RPMI7951 (cell line): ENCODE data around the gene KDM7A. TPM values are rescaled to one million over a fixed set of nuclear protein-coding genes. Genes with fewer than 3 reads are reported as not detected.
"Not testable (repeated sequence)": the region's sequence is repeated elsewhere in the genome, so short reads cannot be mapped to it uniquely, and the experiment has no call there.

Source experiments
- DNase-seq: peaks from one replicate; pipeline ENCODE4 v3.0.0-alpha.2; 2012; ENCODE audit warnings: low read depth
- total RNA-seq: library from RNA; depleted of rRNA; stranded (reverse); fragments of >200 nt; shearing (Covaris generic); gene quantifications from 2 replicates; pipeline ENCODE4 v1.2.3, GENCODE V29; 2014; rRNA removed

Gene KDM7A
- total RNA-seq = 1.1 and 1.2 TPM in 2 replicates

GRCh38 chr7:140176811-140177702 is at the start of gene KDM7A:
Gene KDM7A (minus strand): TSS chr7:140176983. CDS start chr7:140176937, 46 bp downstream.
- DNase-seq = peak; percentile 87

GRCh38 chr7:140225562-140226249 is 48.9 kb upstream of the KDM7A start:
- DNase-seq = no peak

GRCh38 chr7:140223515-140224221 is 46.9 kb upstream of the KDM7A start:
- no peak for DNase-seq

- DNase-seq = no peak
Observed at GRCh38 chr7:140222814-140223213, 46.0 kb upstream of the KDM7A start.

GRCh38 chr7:140219672-140220524 is 43.1 kb upstream of the KDM7A start:
- DNase-seq = no peak

GRCh38 chr7:140218656-140219055 is 41.9 kb upstream of the KDM7A start:
- no peak for DNase-seq

- no peak for DNase-seq
Observed at GRCh38 chr7:140217750-140218501, 41.1 kb upstream of the KDM7A start.

GRCh38 chr7:140215281-140215680 is 38.5 kb upstream of the KDM7A start:
- DNase-seq = no peak

GRCh38 chr7:140214075-140214684 is 37.4 kb upstream of the KDM7A start:
- no peak for DNase-seq

- no peak for DNase-seq
Observed at GRCh38 chr7:140213684-140214074, 36.9 kb upstream of the KDM7A start.

GRCh38 chr7:140212100-140212881 is 35.5 kb upstream of the KDM7A start:
- no peak for DNase-seq

GRCh38 chr7:140211698-140212097 is 34.9 kb upstream of the KDM7A start:
- DNase-seq = no peak

GRCh38 chr7:140209866-140210609 is 33.3 kb upstream of the KDM7A start:
- DNase-seq = no peak

- DNase-seq = no peak
Observed at GRCh38 chr7:140206616-140207389, 30.0 kb upstream of the KDM7A start.

- no peak for DNase-seq
Observed at GRCh38 chr7:140205600-140205999, 28.8 kb upstream of the KDM7A start.

GRCh38 chr7:140203556-140203955 is 26.8 kb upstream of the KDM7A start:
- no peak for DNase-seq

GRCh38 chr7:140202942-140203341 is 26.2 kb upstream of the KDM7A start:
- DNase-seq = not testable (repeated sequence)

- DNase-seq = no peak
Observed at GRCh38 chr7:140201393-140201792, 24.6 kb upstream of the KDM7A start.
